Fibroblast of gingiva (primary cell): Measurements from ENCODE around the gene RYR3.
A peak's percentile ranks its signal among the peaks of the same experiment; 100 is the strongest.

Experiments
- DNase-seq: peaks from one replicate; pipeline ENCODE4 v3.0.0-alpha.2; 2011; ENCODE audit warnings: low read depth

Gene RYR3

DNA sequence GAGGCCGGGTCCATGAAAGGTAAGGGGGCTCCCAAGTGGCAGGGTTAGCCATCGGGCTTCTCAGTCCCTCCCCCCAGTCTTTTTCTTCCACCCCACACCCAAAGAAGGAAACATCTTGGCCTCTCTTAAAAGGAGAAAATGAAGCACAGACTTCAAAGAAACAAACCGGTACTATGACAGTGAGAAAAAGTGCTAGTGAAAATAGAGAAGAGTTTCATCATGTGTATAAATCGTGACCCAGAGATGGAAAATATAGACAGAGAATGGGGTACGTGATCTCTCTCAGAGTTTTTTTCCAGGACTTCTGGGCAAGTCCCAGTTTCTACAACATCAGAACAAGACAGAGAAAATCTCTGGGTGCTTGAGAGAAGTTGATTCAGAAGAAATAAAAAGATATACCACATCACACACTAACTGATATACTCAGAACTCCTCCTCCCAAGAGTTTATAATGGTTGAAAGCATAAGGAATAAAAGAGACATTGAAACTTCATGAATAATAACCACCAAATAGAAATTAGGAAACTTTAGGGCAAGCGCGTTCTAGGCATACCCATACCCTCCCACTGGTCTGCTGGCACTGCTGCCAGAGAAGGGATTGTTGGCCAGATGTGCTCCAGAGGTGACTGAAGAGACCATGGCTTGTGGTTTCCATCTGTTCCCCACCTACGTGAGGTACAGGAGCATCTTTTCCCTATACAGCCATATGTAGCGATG lies 338.6 kb downstream of the RYR3 start:
- DNase-seq = no peak

DNA sequence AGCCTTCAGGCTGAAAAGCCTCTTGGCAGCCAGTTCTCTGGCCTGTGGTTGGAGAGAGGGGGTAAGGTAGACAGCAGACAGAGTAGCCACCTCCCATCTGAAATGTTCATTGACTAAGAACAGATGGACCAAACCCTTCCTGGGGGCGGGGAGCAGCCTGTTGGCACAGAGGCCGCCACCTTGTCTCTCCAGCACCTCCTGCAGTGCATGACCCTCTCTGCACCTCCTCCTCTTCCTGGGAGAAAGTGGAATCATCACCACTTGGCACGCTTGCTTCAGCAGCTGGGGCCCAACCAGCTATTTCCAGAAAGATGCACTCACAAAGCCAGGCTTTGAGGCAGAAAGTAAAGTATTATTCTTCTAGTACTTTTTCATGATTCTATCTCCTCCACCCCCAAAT lies 344.1 kb downstream of the RYR3 start:
- DNase-seq = no peak

DNA sequence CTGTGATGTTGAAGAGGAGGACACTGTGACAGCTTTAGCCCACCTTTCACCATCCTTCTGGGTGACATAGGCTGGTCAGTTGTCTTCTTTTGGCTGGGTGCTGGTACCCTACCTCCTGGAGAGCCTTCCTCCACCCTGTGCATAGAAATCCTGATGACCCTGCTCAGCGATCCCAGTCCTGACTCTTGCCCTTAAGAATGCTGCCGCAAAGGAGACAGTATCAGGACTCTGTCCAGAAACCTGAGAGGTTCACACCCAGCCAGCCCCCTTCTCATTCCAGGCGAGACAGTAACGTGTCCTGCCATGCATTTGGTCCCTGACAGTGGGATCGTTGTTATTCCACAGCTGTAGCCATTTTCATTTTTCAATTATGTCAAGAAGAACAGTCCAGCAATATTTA lies 344.7 kb downstream of the RYR3 start:
- DNase-seq = no peak

DNA sequence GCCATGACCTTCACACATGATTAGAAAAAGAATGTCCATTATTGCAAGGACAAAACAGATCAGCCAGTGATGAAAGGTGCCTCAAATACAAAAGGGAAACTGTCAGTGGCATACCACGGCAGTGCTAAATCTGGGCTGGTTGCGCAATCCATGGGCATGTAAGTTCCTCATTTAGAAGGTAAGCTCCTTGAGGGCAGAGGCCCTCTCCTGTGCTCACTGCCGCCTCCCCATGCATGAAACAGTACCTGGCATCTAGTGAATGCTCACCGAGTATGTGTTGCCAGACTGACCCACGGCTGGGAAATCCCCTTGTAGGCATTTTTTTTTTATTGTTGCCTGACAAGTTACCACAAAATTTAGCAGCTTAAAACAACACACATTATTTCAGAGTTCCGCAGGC lies 345.4 kb downstream of the RYR3 start:
- no peak for DNase-seq

DNA sequence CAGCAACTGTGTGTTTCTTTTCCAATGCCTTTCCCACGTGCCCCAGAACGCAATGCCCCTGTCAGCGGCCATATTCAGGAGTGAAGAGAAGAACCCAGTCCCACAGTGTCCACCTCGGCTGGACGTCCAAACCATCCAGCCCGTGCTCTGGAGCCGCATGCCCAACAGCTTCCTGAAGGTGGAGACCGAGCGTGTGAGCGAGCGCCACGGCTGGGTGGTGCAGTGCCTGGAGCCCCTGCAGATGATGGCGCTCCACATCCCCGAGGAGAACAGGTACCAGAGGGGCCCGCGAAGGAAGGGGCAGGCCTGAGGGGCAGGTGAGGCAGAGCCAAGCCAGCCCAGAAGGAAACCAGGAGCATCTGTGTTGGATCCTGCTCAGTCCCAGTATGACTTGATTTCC lies 349.4 kb downstream of the RYR3 start:
- DNase-seq = no peak

DNA sequence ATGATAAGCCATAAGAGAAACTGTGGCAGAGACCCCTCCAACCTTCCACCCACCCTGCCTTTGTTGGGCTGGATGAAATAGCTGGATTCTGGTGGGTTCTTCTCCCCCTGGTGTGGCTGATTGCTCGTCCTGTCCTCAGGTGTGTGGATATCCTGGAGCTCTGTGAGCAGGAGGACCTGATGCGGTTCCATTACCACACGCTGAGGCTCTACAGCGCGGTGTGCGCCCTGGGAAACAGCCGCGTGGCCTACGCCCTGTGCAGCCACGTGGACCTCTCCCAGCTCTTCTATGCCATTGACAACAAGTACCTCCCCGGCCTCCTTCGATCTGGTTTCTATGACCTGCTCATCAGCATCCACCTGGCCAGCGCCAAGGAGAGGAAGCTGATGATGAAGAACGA lies 351.2 kb downstream of the RYR3 start:
- no peak for DNase-seq

DNA sequence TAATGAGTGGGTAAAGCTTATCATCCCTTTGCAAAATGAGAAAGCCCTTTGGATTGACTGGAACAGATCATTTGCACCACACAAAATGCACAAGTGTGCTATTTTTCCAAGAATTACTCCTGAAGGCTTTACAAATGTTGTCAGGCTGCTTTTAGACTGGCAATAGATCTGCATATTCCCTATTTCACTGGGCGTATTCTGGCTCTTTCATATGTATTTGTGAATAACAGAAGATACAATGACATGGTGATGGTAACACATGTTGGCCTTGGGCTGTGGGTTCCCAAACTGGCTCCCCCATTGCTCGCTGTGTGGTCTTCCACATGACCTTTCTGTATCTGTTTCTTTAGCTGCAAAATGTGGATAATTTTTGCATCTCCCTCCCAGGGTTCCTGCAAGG lies 354.2 kb downstream of the RYR3 start:
- no peak for DNase-seq

DNA sequence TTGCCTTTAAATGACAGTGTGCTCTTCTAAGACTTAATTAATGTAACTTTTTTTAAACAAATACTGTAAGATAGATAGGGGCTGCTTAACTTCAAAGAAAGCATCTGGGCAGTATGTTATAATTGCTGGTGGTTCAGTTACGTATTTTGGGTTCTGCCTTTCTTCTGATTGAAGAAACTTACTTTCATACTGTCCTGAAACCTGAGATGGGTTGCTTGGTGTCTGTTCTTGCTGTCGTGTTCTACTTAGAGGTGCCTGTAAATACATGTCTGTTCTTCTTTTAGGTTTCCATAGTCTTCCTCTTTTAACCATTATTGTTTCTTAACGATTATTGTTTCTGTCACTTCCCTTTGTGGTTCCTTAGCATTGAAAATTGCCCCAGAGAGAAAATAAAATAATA lies 359.8 kb downstream of the RYR3 start:
- no peak for DNase-seq

DNA sequence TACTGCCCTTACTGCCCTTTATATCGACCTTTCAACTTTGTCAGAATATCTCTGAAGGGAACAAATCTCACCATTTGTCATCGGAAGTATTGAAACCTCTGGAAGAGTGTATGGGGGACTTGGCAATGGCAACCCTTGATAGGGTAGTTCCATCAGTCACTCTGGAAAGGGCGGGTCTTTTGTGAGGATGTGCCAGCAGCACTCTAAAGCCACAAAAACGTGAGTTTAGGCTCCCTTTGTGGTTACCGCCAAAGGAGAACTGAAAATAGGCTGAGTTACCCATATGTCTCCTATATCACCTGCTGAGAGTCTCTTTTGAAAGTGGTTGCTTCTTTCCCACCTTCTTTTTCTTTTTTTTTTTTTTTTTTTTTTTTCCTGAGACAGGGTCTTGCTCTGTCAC lies 360.7 kb downstream of the RYR3 start:
- DNase-seq = no peak

DNA sequence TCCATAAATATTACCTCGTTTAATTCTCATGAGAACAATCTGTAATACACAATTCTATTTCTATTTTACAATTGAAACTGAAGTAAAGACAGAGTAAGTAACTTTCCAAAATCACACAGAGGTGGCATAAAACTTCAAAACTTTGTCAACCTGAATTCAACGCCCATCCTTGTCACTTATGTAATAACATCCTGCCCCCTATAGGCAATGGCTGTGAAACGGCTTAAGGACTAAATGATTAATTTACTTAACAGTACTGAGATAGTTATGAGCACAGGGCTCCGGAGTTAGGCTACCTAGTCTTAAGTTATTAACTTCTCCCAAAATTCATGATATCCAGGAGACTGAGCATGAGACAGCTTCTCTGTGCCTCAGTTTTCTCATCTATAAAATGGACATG lies 364.5 kb downstream of the RYR3 start:
- no peak for DNase-seq

DNA sequence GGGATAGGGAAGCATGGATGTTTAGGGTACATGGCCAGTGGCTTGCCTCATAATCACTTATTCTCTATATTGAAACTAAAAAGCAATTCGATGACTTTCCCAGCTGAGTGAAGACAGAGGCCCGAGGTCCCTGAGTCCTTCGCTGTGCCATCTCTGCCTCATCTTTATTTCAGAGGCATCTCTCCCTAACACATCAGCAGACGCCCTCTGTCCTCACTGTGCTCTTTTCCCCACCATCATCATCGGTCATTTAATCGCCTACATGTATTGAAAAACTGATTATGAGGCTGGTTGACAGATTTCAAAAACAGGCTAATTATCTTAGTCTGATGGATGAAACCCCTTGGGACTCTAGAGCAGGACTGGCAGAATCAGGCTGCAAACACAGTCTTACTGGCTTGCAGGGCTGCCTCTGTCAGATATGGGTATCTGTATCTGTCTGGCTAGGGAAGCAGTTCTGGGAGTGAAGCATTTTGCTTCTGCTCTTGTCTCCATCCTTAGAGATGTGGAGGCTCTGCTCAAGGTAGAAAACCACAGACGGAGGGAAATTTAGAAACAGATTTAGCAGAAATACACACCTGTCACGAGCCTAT lies 366.6 kb downstream of the RYR3 start:
- DNase-seq = no peak

DNA sequence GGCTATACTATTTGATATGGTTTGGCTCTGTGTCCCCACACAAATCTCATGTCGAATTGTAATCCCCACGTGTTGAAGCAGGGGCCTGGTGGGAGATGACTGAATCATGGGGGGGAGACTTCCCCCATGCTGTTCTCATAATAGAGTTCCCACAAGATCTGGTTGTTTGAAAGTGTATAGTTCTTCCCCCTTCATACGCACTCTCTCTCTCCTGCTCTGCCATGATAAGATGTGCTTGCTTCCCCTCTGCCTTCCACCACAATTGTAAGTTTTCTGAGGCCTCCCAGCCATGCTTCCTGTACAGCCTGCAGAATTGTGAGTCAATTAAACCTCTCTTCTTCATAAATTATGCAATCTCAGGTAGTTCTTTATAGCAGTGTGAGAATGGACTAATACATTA lies 367.4 kb downstream of the RYR3 start:
- DNase-seq = no peak

DNA sequence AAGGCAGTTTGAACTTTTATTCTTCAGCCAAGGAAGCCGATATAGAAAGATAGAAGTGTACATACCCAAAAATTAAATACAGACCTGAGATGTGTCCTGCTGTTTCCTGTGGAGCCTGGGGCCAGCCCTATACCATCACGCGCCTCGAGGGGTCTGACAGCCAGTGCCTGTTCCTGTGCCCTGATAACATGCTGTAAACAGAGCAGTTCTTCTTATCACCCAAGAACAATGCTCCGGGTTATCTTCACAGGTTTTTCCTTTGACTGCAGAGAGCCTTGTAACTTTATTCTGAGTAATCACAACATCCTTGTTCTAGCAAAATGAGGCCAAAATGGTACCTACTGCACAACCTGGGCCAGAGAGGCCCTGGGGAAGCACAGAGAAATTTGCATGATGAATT lies 367.8 kb downstream of the RYR3 start:
- DNase-seq = no peak

DNA sequence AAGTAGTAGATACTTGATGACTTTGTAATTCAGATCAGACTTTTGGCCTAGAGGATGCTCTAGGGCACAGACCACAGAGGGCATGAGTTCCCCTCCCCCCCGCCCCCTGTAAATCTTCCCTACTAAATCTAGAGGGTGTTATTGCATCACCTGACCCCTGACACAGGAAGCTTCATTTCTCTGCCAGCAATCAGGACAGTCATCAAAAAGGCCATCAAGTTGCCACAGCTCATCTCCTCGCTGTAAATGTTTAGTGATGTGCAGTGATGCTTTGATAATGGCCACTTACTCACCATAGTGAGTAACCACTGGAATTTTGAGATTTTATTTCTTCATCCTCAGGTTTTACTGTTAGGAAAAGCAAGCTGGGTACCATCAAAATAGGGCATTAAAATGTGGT lies 368.3 kb downstream of the RYR3 start:
- DNase-seq = no peak

DNA sequence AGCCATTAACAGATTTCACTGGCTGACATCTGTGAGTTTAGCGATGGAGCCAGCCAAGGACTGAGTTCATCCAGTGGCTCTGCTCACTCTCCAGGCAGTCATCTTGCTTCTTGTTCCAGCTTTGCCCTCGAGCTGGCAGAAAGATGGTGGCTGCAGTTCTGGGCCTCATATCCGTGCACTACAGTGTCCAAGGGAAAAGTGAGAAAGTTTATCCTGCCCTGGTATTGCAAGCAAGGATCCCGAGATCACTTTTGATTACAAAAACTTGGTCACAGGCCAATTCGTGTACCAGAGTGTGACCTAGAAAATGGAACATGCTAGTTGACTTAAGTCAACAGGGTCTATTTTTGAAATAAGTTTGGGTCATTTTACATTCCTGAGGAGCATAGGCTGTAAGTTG lies 369.6 kb downstream of the RYR3 start:
- no peak for DNase-seq

DNA sequence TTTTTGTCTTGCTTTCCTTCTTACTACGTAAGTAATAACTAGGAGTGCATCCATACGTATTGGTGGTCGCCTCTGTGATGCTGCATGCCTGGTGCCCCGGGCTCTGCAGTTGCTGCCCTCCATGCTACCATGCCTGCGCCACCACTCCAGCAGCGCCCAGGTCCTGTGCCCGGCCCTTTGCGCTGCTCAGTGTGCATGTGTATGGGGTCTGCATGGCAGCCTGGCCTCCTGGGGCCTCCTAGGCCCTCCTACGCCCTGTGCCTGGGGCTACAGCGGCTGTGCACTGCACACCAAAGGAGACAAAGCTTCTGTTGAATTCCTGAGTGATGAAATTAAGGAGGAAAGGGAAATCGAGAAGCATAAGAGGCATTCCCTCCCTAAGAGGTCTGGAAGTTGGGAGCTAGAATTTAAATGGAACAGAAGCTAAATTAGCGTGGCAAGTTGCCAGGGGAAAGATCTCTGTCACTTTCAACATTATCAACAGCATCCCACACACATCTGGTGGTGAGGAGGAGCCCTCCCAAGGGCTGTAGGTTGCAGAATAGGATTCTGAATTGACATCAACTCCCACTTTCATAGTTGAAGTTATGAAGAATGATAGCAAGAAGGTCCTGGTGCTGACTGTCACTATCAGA lies 382.5 kb downstream of the RYR3 start:
- DNase-seq = no peak

DNA sequence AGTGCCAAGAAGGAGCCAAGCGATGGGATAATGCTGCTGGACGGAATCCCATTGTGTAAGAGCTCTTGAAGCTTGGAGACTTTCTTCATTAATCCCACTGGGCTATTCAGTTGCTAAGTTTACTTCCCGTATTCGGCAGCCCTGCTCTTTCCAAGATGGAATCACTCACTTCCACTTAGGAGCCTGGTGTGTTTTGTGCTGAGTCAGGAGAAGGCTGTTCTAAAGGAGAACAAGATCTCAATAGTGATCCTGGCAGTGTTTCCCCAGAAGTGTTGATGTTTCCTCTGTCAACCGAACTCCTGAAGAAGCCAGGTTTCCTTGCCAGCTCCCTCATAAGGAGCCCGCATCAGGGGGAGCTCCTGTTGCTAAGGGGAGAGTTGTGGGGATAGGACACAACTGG lies 387.4 kb downstream of the RYR3 start:
- no peak for DNase-seq

DNA sequence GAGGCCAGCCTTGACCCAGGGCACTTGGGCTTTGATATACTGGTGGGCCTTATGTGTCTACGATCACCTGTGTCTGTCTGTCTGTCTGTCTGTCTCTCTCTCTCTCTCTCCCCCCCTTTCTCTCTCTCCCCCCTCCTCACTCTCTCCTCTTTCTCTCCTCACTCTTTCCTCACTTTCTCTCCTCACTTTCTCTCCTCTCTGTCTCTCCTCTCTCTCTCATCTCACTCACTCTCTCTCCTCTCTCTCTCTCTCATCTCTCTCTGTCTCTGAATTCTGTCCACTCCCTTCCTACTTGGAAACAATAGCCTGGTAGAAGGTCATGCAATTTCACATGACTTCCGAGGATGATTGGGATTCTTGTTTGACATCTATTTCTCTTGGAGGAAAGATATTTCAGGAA lies 388.4 kb downstream of the RYR3 start:
- DNase-seq = no peak

DNA sequence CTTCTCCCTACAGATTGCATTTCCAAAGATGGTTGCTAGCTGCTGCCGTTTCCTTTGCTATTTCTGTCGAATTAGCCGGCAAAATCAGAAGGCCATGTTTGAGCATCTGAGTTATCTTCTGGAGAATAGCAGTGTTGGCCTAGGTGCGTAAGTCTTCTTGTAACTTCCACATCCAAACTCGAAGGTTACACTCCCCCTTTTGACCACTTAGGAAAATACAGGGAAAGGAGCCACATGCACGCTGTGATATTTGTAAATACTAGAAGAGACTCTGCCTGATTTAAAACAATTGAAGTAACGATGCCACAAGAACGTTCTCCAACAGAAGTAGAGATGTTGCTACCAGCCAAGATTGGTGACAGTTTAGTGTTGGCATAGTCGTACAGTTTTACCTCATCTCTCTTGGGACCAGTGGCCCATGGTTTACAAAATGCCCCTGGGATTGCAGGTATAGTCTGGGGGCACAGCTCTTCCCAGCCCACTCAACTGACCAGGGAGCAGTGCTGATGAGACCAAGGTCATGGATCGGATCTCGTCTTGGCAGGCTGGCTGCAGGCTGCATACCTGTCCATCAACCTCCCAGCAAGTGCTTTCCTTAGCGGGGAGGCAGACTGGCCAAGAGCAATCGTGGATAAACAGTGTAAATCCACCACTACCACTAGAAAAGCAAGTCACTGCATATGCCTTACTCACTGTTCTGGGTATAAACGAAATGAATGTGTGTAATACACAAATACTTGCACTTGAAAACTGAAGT lies 389.1 kb downstream of the RYR3 start:
- DNase-seq = no peak

DNA sequence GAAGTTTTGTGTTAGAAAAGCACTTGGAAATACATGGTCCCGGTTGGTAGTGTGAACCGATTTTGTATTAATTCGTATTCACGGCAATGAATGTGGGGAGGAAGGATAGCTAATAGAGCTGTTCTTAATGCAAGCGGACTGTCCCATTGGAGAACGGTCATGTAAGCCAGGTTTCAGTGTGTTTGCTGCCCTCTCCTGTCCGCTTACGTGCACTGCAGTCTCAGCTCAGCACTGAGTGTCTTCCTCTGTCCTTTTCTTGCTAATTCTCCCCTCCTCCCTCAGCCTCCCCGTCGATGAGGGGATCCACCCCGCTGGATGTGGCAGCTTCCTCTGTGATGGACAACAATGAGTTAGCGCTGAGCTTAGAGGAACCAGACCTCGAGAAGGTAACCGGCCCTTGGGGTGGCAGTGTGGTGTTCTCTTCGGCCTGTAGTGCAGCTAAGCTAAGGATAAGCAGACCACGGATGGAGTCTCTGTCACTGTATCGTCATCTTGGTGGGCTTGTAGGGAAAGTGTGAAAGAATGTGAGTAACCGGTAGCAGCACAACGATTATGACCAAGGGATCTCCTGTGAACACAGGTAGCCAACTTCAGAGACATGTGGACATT lies 390.0 kb downstream of the RYR3 start:
- peak; percentile 67 for DNase-seq

DNA sequence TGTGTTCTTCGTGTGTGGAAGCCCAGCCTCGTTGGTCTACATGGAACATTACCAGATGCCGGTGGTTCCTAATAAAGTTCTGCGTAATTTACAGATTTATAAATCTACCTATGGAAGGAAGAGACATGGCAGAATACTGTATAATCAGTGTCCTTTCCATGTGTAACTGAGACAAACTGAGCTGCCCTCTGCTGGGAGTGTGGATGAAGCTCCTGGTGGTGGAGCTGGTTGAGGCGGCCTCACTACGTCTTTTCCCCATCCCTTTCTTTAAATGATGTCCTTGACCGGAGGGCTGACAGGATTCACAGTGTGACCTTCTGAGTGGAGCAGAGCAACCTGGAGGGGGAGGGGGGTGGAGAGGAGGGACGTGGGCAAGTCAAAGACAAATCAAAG lies 390.5 kb downstream of the RYR3 start:
- no peak for DNase-seq

DNA sequence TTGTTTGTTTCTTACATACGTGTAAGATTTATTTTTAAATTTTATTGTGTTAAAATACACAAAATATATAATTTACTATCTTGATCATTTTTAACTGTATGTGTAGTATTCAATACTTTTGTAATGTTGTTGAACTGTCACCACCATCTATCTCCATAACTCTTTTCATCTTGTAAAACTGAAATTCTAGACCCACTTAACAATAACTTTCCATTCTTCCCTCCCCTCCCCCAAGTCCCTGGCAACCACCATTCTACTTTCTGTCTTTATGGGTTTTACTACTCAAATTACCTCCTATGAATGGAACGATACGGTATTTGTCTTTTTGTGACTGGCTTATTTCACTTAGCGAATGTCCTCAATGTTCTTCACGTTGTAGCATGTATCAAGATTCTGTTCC lies 395.4 kb downstream of the RYR3 start:
- DNase-seq = no peak

DNA sequence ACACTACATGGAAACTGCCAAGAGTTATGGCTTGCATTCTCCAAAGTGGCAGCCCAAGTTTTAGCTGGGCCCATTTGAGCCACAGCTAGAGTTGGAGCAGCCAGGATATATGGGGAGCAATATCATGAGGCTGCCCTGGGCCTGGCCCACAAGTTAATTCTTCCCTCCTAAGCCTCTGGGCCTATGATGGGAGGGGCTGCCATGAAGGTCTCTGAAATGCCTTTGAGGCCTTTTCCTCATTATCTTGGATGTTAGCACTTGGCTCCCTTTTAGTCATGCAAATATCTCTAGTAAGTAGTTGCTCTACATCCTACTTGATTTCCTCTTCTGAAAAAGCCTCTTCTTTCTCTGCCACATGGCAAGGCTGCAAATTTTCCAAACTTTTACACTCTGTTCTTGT lies 400.0 kb downstream of the RYR3 start:
- DNase-seq = no peak
